HepG2 (cell line): ENCODE data around the gene UBAP2. TPM values are rescaled to one million over a fixed set of nuclear protein-coding genes. Genes with fewer than 3 reads are reported as not detected.

Source experiments
- ATF6 ChIP-seq: sonication (generic); formaldehyde crosslinking; conservative IDR thresholded peaks from 2 replicates; pipeline ENCODE4 v1.4.0; 2020; ENCODE audit warnings: missing genetic modification reagents
- DBP ChIP-seq: sonication (generic); formaldehyde crosslinking; IDR thresholded peaks from 2 replicates; pipeline ENCODE4 v1.4.0; 2020; ENCODE audit warnings: missing genetic modification reagents; ENCODE audit errors: not compliant biosample characterization
- EZH2 ChIP-seq: conservative IDR thresholded peaks from 2 replicates; pipeline ENCODE4 v1.6.1; 2012; ENCODE audit warnings: mild to moderate bottlenecking, low read depth, low read length, moderate library complexity
- HMGXB3 ChIP-seq: sonication (generic); formaldehyde crosslinking; IDR thresholded peaks from 2 replicates; pipeline ENCODE4 v1.4.0; 2020; ENCODE audit warnings: missing genetic modification reagents, borderline replicate concordance
- TAF1 ChIP-seq: sonication (generic); formaldehyde crosslinking; IDR thresholded peaks from 2 replicates; pipeline ENCODE4 v1.4.0; 2020; ENCODE audit warnings: missing genetic modification reagents
- TBP ChIP-seq: sonication (generic); formaldehyde crosslinking; IDR thresholded peaks from 2 replicates; pipeline ENCODE4 v1.5.0; 2020; ENCODE audit warnings: missing genetic modification reagents
- ZFP37 ChIP-seq: sonication (generic); formaldehyde crosslinking; IDR thresholded peaks from 2 replicates; pipeline ENCODE4 v1.4.0; 2020; ENCODE audit warnings: missing genetic modification reagents, borderline replicate concordance
- ZNF501 ChIP-seq: sonication (generic); formaldehyde crosslinking; IDR thresholded peaks from 2 replicates; pipeline ENCODE4 v1.5.1; 2020; ENCODE audit warnings: mild to moderate bottlenecking, moderate library complexity, missing genetic modification reagents
- ZNF512B ChIP-seq: sonication (generic); formaldehyde crosslinking; IDR thresholded peaks from 2 replicates; pipeline ENCODE4 v1.5.1; 2020; ENCODE audit warnings: missing genetic modification reagents, mild to moderate bottlenecking, borderline replicate concordance
- ZNF513 ChIP-seq: sonication (generic); formaldehyde crosslinking; conservative IDR thresholded peaks from 2 replicates; pipeline ENCODE4 v1.5.0; 2020; ENCODE audit warnings: missing genetic modification reagents
- ZNF546 ChIP-seq: sonication (generic); formaldehyde crosslinking; conservative IDR thresholded peaks from 2 replicates; pipeline ENCODE4 v1.8.1; 2023; ENCODE audit warnings: mild to moderate bottlenecking, missing genetic modification reagents
- ZNF570 ChIP-seq: sonication (generic); formaldehyde crosslinking; IDR thresholded peaks from 2 replicates; pipeline ENCODE4 v1.4.0; 2020; ENCODE audit warnings: mild to moderate bottlenecking, missing genetic modification reagents, borderline replicate concordance
- ZNF713 ChIP-seq: sonication (generic); formaldehyde crosslinking; IDR thresholded peaks from 2 replicates; pipeline ENCODE4 v1.4.0; 2020; ENCODE audit warnings: mild to moderate bottlenecking, missing genetic modification reagents
- ZNF792 ChIP-seq: IDR thresholded peaks from 2 replicates; pipeline ENCODE4 v1.6.1; 2016
- ZUFSP ChIP-seq: sonication (generic); formaldehyde crosslinking; IDR thresholded peaks from 2 replicates; pipeline ENCODE4 v1.9.0; 2021; ENCODE audit warnings: missing genetic modification reagents, mild to moderate bottlenecking, borderline replicate concordance
- polyA plus RNA-seq, 8 experiments: library from polyadenylated mRNA; depleted of rRNA in 3 of 8; stranded (reverse) in 7 of 8; unstranded in 1 of 8; fragments of >200 nt; fragmentation: Illumina TruSeq in 4 of 8; extraction: Trizol in 4 of 8; gene quantifications; 2 replicates each; pipeline versions ENCODE4 v1.2.1 to v1.2.3, GENCODE V29; 2011 to 2016; ENCODE audit warnings: low read depth in 4 of 8, missing spikeins in 1 of 8, mixed read lengths in 1 of 8; ENCODE audit not compliant: insufficient read depth in 1 of 8
- total RNA-seq, 5 experiments: library from RNA; depleted of rRNA; stranded (reverse); fragments of >200 nt; fragmentation: Illumina TruSeq; extraction: Trizol; gene quantifications; 2 replicates each; pipeline ENCODE4 v1.2.3, GENCODE V29; 2016; ENCODE audit warnings: low read depth in 1 of 5

UBAP2 gene
- total and polyA plus RNA-seq, 2 of the 13 experiments (the other 11 are each of a cell fraction or from before 2014, with no cell fraction given): 19.0 to 22.0 TPM

GRCh38 chr9:34072868-34073590 is 24.3 kb upstream of the UBAP2 start (continued):
- TF ChIP-seq ZNF546 (CRISPR knock-in tag) (no peak), HMGXB3 (peak; percentile 77; the same call in 1 of the 2 replicates), EZH2 (no peak), DBP (no peak), ATF6 (no peak), ZNF501 (no peak), ZNF713 (no peak), ZNF570 (CRISPR knock-in tag) (no peak), ZNF792 (CRISPR knock-in tag) (no peak; the same call in 1 of the 2 replicates), TAF1 (no peak), ZNF513 (CRISPR knock-in tag) (no peak), TBP (CRISPR knock-in tag) (no peak), ZNF512B (no peak), ZUFSP (CRISPR knock-in tag) (no peak), ZFP37 (CRISPR knock-in tag) (no peak)
